Measurements from ENCODE around the gene CDK16.

CDK16 gene

GRCh38 chrX:47240619-47241018 lies 22.1 kb downstream of the CDK16 start:
- TF ChIP-seq CTCF (IDR thresholded peaks at IDR 0.05; ENCODE audit: borderline replicate concordance, insufficient read depth, low read depth, low read length), result no peak

GRCh38 chrX:47241201-47242011 lies 22.9 kb downstream of the CDK16 start:
- no peak overlapping the region for H3K4me3 ChIP-seq (ENCODE audit: low read depth, low read length)
- no peak for TF ChIP-seq CTCF (IDR thresholded peaks at IDR 0.05; ENCODE audit: borderline replicate concordance, insufficient read depth, low read depth, low read length)

More at GRCh38 chrX:47240619-47241018, 22.1 kb downstream of the CDK16 start:
- no peak overlapping the region for H3K4me3 ChIP-seq (ENCODE audit: low read depth, low read length)

- no peak overlapping the region for H3K4me3 ChIP-seq (ENCODE audit: low read depth, low read length)
- no peak for TF ChIP-seq CTCF (IDR thresholded peaks at IDR 0.05; ENCODE audit: borderline replicate concordance, insufficient read depth, low read depth, low read length)
Measured at GRCh38 chrX:47242321-47242720, 23.8 kb downstream of the CDK16 start.

- no peak for TF ChIP-seq CTCF (IDR thresholded peaks at IDR 0.05; ENCODE audit: borderline replicate concordance, insufficient read depth, low read depth, low read length)
- no peak overlapping the region for H3K4me3 ChIP-seq (ENCODE audit: low read depth, low read length)
Measured at GRCh38 chrX:47243351-47243750, 24.9 kb downstream of the CDK16 start.

GRCh38 chrX:47244676-47245075 lies 26.2 kb downstream of the CDK16 start:
- TF ChIP-seq CTCF (IDR thresholded peaks at IDR 0.05; ENCODE audit: borderline replicate concordance, insufficient read depth, low read depth, low read length), result no peak
- no peak overlapping the region for H3K4me3 ChIP-seq (ENCODE audit: low read depth, low read length)

GRCh38 chrX:47245156-47245555 lies 26.7 kb downstream of the CDK16 start:
- H3K4me3 ChIP-seq (ENCODE audit: low read depth, low read length), result no peak overlapping the region
- no peak for TF ChIP-seq CTCF (IDR thresholded peaks at IDR 0.05; ENCODE audit: borderline replicate concordance, insufficient read depth, low read depth, low read length)
